Measurements from ENCODE around the gene RTN1.

- TF ChIP-seq CTCF (IDR thresholded peaks at IDR 0.05) (no peak), POLR2A (IDR thresholded peaks at IDR 0.05) (no peak)
Measured at GRCh38 chr14:59727073-59727661, 143.4 kb downstream of the RTN1 start.

Data from Peyer's patch (tissue), 4 donors.